ENCODE results near the gene SLC10A7. TPM values are rescaled to one million over a fixed set of nuclear protein-coding genes. Genes with fewer than 3 reads are reported as not detected.

The SLC10A7 gene
- total and polyA plus RNA-seq, 2 of the 8 experiments (the other 6 are each of a cell fraction or from before 2014, with no cell fraction given) = 2.5 to 2.9 TPM

DNA sequence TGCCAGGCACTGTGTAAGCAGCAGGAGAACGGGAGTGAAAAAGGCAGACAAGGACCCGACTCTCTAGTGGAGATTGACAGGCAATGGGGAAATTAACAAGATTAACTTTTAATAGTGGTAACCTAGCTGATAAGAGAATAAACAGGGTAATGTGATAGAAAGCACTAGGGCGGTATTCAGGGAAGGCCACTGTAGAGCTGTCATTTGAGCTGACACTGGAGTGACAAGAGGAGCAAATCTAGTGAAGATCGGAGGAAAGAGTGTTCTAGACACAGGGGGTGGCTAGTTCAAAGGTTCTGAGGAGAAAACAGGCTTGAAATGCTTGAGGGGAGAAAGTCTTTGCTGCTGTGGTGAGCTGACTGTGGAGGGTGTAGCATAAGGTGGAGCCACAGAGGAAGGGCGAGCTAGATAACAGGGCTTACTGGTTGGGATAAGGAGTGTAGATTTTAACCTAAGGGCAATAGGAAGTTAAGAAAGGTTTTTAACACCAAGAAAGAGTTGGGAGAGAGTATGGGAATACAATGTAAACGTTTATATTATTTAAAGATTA lies 122.8 kb downstream of the SLC10A7 start (continued):
- TF ChIP-seq CHD7 (IDR thresholded peaks at IDR 0.05; ENCODE audit: insufficient replicate concordance, low read length) = no peak
- no peak for TF ChIP-seq TAF7 (optimal IDR thresholded peaks at IDR 0.05; ENCODE audit: borderline replicate concordance, low read depth, low read length)
- TF ChIP-seq GABPA (IDR thresholded peaks at IDR 0.05; ENCODE audit: borderline replicate concordance, insufficient read depth, low read length) = no peak
